Left colon (tissue), 2 donors: ENCODE measurements around the gene C19orf38. TPM values are rescaled to one million over a fixed set of nuclear protein-coding genes. Genes with fewer than 3 reads are reported as not detected.
A peak's percentile ranks its signal among the peaks of the same experiment; 100 is the strongest.

Experiments used
- ATAC-seq: fragments of 200-7000 bp; cut with Tn5 transposase; one replicate; pipeline ENCODE4 v1.9.1; 2020; ENCODE audit warnings: mild to moderate bottlenecking, moderate library complexity
- DNase-seq, 2 donors: peaks; one replicate each; pipeline ENCODE4 v3.0.0-alpha.2; 2020
- intact Hi-C, 2 donors: fragments of 100-400 bp; cut with DNase I in 1 of 2; cut with micrococcal nuclease in 1 of 2; formaldehyde crosslinking; loops; one replicate each; pipeline versions ENCODE4 v1.11.2 to v1.14.0; 2022; cut with DNase I, micrococcal nuclease
- total RNA-seq, 2 donors: library from RNA; stranded (reverse); fragmentation: NEBNext Ultra II Directional; extraction: Animal tissue kit (Norgen Biotek cat#: 25700); gene quantifications; one replicate each; pipeline ENCODE4 v1.2.1, GENCODE V29; 2021
- donor health status: DM: no; HTN: no; CAD: no.
- donor health status: DM: yes; HTN: yes; CAD: no.

C19orf38 gene
- total RNA-seq, 2 donors from 2014 or later: 0.49 to 0.98 TPM

DNA sequence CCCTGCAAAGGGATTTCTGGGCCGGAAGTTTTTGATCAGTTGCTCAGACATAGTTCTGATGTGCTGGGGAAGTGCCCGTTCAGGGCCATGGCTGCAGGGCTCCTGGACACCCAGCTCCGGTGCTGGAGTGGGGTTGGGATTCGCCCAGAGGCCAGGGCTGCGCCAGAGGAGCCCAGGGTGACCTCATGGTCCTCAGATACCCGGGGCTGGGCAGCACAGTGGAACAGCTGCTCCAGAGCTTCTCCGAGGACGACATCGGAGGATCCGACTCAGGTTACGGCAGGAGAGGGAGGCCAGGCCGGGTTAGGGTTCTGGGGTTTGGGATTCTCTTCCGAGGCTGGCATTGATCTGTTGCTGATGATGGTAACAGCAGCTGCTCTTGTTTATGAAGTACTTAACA lies 44.0 kb downstream of the C19orf38 start:
- no peak for DNase-seq
- peak; percentile 14 for ATAC-seq
- intact Hi-C loops: no loop called here

DNA sequence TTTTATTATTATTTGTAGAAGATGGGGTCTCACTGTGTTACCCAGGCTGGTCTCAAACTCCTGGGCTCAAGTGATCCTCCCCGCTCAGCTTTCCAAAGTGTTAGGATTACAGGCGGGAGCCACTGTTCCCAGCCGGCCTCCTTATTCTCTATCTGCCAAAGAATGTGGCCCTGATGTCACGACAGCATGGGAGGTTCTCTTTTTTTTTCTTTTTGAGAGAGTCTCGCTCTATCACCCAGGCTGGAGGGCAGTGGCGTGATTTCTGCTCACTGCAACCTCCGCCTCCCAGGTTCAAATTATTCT lies 46.6 kb downstream of the C19orf38 start:
- ATAC-seq (no peak), DNase-seq (no peak)

DNA sequence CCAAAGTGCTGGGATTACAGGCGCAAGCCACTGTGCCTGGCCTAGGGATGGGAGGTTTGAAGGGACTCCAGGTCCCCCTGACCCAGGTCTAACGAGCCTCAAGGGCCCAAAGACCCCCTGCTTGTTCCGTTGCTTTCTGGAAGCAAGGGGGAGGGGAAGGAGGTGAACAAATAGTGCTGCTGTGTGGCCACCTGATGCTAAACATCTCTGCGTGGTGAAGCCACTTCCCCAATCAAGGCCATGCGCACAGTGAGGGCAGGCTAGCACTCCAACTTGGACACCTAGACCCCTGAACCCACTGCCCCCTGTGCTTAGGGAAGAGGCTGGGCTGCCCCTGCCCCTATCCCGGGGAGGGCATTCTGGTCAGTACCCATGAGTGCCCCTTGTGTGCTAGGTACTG lies 47.1 kb downstream of the C19orf38 start:
- intact Hi-C loops: no loop called here
- ATAC-seq (no peak), DNase-seq (no peak)

More for the DNA sequence above, 46.6 kb downstream of the C19orf38 start:
- intact Hi-C loops: no loop called here

DNA sequence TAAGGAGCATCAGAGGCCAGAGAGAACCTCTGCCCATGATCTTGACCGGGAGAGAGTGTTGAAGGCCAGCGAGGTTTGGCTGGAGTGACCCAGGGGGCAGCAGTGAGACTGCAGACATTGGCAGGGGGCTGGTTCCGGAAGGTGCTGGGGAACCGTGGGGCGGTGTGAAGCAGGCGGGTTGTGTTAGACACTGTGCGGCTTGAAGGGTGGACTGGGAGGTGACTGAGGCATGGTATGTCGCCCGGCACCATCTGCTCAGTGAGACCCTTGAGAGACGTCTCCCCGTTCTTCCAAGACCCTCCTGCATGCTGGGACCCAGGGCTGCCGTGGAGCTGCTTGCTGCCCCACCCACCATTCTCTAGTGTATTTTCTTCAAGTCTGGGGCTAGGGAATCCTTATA lies 47.7 kb downstream of the C19orf38 start:
- no peak for DNase-seq
- intact Hi-C loops: no loop called here
- no peak for ATAC-seq

DNA sequence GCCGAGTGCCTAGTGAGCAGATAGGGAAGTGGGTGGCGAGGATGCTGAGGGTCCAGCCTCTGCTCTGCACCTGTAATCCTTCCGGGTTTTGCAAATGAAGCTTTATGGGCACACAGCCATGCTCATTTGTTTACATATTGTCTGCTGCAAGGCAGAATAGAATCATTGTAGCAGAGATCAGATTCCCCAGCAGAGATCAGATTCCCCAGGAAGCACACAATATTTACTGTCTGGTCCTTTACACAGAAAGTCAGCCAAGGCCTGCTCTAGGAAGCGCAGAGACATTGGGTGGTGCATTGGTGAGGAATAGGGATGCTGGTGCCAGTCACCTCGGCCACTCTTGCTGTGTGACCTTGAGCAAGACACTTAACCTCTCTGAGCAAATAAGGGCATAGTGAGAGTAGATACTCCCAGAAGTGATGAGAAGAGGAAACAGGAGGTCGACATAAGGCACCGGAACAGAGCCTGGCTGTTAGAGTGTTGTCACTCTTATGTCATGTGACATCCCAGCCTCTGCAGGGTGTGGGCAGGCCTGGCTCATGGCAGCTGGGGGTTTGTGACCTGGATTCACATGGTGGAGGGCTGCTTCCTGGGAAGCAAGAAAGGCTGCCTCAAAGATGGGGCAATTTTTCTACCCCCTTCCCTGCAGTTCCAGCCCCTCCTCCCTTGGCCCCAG lies 48.8 kb downstream of the C19orf38 start:
- peak in 1 of 2 donors; percentile 52 for DNase-seq
- ATAC-seq: peak; percentile 23

DNA sequence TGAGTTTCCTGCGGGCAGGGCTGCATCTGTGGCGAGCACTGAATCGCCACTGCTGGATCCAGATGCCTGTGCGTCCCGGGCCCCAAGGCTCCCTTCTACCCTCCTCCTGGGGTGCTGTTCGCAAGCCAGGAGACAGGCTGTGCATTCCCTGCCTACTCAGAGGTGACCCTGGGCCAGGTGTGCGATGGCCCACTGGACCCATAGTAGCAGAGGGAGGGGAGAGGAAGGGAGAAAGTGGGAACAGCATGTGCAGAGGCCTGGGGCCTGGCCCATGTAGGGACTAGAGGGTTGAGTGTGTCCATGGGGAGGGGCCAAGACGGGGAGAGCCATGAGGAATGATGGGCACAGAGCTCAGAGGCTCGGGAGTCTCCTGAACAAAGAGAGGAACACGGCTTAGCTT lies 50.4 kb downstream of the C19orf38 start:
- DNase-seq: no peak
- intact Hi-C loops: no loop called here
- peak; percentile 4 for ATAC-seq

More for the DNA sequence above, 48.8 kb downstream of the C19orf38 start:
- intact Hi-C loops: no loop called here

GRCh38 chr19:10899151-10899653 lies 51.0 kb downstream of the C19orf38 start:
- ATAC-seq (peak; percentile 88), DNase-seq (peak; percentile 92 to 95)
- intact Hi-C loops: no loop called here

DNA sequence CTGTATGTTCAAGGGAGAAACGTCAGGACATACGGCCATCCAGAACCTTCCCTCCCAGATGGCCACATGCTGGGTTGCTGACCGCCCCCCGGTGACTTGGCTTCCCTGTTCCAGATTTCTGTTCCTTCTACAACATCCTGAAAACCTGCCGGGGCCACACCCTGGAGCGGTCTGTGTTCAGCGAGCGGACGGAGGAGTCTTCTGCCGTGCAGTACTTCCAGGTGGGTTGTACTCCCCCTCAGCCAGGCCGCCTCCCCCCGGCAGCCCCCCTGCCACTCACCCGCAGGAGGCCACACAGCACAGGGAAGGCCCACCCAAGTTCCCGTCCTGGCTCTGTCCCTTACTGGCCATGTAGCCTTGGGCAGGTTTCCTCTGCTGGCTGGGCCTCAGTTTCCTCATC lies 59.7 kb downstream of the C19orf38 start:
- no peak for ATAC-seq
- intact Hi-C loops: no loop called here

DNA sequence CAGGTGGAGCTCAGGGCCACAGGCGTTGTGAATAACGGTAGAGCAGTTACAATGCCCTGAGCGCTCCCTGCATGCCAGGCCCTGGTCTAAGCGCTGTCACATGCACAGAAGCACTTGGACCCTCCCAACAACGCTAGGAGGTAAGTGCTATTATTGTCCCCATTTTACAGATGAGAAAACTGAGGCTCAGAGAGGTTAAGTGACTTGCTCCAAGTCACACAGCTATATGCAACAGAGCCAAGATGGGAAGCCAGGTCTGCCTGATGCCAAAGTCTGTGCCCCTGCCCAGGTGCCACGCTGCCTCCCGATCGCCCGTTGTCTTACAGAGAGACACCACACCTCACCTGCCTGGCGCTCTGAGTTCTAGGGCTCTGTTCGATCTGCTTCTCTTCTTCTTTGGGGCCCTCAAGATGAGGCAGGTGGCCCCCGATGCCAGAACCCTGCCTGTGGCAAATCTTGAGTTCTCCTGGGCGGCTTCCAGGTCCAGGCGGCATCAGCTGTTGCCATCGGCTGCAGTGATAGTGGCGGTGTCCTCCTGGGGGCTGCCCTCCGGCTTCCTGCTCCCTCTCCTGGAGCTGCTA lies 60.3 kb downstream of the C19orf38 start:
- DNase-seq (no peak), ATAC-seq (no peak)
- intact Hi-C loops: no loop called here

More for the DNA sequence above, 59.7 kb downstream of the C19orf38 start:
- no peak for DNase-seq

GRCh38 chr19:10911579-10912363 lies 63.6 kb downstream of the C19orf38 start:
- intact Hi-C loops: no loop called here
- DNase-seq: no peak
- no peak for ATAC-seq

DNA sequence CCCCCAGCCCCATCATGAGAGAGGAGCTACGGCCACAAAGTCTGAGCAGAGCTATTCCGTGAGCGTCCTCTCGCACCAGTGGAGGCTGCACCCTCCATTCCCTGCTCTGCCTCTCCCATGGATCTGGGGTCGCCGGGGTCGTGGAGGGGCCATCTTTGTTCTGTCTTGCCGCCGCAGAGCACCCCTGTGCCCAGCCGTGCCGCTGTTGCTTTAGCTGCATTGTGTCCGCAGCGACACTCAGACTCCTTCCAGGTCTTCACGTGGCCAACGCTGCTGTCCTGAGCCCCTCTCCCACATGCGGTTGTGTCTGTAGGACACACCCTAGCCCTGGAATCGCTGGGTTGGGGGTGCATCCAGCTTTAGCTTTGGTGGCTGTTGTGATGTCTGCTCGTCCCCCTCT lies 64.4 kb downstream of the C19orf38 start:
- ATAC-seq (no peak), DNase-seq (no peak)
- intact Hi-C loops: no loop called here

DNA sequence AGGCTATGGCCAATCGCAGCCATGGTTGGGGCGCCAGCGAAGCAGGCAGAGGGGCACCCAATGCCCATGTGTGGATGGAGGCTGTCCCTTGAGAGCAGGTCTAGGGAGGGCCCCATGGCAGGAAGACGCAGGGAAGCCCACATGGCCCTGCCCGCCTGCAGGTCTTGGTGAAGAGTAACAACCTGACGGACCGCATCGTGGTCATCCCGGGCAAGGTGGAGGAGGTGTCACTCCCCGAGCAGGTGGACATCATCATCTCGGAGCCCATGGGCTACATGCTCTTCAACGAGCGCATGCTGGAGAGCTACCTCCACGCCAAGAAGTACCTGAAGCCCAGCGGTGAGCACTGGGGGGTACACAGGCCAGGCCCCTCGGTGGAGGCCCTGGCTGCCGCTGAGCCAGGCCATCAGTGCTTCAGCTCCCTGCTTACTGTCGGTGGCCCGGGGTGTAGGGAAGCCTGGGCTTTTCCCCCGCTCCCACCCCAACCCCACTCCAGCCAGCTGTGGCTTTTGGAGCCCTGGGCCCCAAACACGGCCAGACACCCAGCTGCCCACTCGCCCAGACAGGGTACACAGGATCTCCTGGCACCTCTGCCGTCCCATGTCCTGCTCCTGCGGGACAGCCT lies 65.6 kb downstream of the C19orf38 start:
- DNase-seq (no peak), ATAC-seq (no peak)
- intact Hi-C loops: no loop called here

DNA sequence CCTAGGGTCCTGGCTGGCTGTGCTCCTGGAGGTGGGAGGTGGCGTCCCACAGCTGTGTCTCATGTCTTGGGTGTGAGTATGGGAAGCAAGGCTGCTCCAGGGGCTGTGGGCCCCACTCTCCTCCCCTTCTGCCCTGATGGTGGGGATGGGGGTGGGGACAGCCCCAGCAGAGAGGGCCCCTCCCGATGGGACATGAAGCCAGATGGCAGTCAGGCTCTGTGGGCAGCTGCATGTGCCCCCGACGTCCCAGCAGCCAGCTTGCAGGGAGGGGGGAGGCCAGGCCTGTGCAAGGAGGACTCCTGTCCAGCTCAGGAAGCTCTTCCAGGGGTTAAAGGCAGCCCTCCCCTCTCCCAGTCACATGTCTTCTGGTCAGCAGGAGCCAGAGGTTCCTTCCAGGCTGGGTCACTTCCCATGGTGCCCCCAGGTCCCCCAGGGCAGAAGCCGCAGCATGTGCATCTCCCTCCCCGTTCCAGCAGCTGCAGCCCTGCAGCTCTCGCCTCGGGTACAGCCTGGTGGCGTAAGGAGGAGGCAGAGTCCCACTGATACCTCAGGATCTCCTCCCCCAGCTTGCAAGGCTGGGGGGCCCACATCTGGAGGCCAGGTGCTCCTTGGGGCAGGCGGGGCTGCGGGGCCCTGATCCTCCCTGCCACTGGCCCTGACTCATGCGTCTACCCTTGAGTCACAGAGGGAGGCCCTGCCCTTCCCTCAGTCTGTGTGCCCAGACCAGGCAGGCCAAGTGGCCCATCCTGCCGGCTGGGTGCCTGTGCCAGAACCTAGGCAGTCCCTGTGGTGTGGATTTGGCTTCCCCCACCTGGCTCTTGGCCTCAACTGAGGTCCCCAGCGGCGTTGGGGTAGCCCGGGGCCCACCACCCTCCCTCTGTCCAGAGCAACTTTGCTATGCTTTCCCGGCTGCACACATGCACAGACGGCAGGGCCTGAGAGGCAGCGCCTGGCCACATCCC lies 67.2 kb downstream of the C19orf38 start:
- DNase-seq: no peak
- ATAC-seq: no peak
- intact Hi-C loops: no loop called here

DNA sequence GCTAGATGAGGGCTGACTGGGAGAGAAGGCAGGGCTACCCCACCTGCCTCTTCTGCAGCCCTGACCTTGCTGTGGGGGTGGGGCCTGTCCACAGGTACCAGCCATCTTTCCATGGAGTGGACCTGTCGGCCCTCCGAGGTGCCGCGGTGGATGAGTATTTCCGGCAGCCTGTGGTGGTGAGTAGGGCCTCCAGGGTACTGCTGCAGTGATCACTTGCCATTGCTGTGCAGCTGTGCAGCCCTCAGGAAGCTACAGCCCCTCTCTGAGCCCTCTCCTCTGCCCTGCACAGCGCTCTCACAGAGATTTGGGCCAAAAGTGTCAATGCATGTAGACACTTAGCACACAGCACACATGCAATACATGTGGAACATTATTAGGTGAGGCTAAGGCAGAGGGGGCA lies 68.4 kb downstream of the C19orf38 start:
- intact Hi-C loops: no loop called here
- ATAC-seq (no peak), DNase-seq (no peak)

DNA sequence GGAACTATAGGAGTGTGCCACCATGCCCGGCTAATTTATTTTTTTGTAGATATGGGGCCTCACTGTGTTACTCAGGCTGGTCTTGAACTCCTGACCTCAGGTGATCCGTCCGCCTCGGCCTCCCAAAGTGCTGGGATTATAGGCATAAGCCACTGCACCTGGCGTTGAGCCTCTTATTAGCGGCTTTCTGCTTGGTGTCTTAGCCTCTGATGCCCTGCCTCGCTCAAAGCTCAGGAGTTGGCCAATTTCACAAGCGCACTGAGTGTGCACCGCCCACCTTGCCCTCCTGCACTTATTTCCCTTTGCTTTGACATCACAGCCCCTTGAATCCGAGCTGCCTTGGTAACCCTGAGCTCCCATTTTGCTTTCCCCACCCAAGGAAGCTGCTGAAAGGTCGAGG lies 70.1 kb downstream of the C19orf38 start:
- intact Hi-C loops: no loop called here
- ATAC-seq (no peak), DNase-seq (no peak)
